GM12872 (cell line): ENCODE results near the gene STARD4.

ENCODE experiments used
- CTCF ChIP-seq: IDR thresholded peaks from 3 replicates; pipeline ENCODE4 v1.5.1; 2011; ENCODE audit warnings: low read depth, mild to moderate bottlenecking, low read length, moderate library complexity; ENCODE audit not compliant: insufficient read depth

STARD4 gene

GRCh38 chr5:111552492-111552891 lies 40.2 kb upstream of the STARD4 start:
- no peak for TF ChIP-seq CTCF

GRCh38 chr5:111551569-111552275 lies 39.4 kb upstream of the STARD4 start:
- TF ChIP-seq CTCF, result no peak

- TF ChIP-seq CTCF, result no peak
Measured at GRCh38 chr5:111551161-111551560, 38.8 kb upstream of the STARD4 start.

- peak; percentile 64 for TF ChIP-seq CTCF
Measured at GRCh38 chr5:111550282-111551020, 38.1 kb upstream of the STARD4 start.

GRCh38 chr5:111548992-111549649 lies 36.8 kb upstream of the STARD4 start:
- TF ChIP-seq CTCF, result no peak

- TF ChIP-seq CTCF, result no peak
Measured at GRCh38 chr5:111548348-111548950, 36.1 kb upstream of the STARD4 start.

GRCh38 chr5:111545031-111545430 lies 32.7 kb upstream of the STARD4 start:
- no peak for TF ChIP-seq CTCF
